DND-41 (cell line): ENCODE data around the gene ZNF160.

Source experiments
- ATAC-seq: fragments of 200-7000 bp; cut with Tn5 transposase; 3 replicates; pipeline ENCODE4 v1.9.1; 2021; ENCODE audit warnings: low read depth; ENCODE audit not compliant: insufficient read depth
- DNase-seq: peaks from one replicate; pipeline ENCODE4 v3.0.0-alpha.2; 2020
- H2AFZ ChIP-seq: 2 replicates; pipeline ENCODE4 v1.6.0; 2012; ENCODE audit warnings: low read depth, low read length
- H3K27ac ChIP-seq: 2 replicates; pipeline ENCODE4 v1.5.1; 2012; ENCODE audit warnings: low read length, inconsistent platforms
- H3K27me3 ChIP-seq: fragments of 200-600 bp; sonication (generic); 2 replicates; pipeline ENCODE4 v1.6.0; 2012; ENCODE audit warnings: low read length, mild to moderate bottlenecking, inconsistent platforms; ENCODE audit not compliant: insufficient read depth, poor library complexity
- H3K36me3 ChIP-seq: 2 replicates; pipeline ENCODE4 v1.5.1; 2012; ENCODE audit warnings: low read length, inconsistent platforms; ENCODE audit not compliant: insufficient read depth
- H3K4me1 ChIP-seq: 2 replicates; pipeline ENCODE4 v1.5.1; 2012; ENCODE audit warnings: mild to moderate bottlenecking, low read length; ENCODE audit not compliant: insufficient read depth
- H3K4me2 ChIP-seq: 2 replicates; pipeline ENCODE4 v1.6.0; 2012; ENCODE audit warnings: mild to moderate bottlenecking, moderate library complexity, low read length, inconsistent platforms; ENCODE audit not compliant: insufficient read depth
- H3K4me3 ChIP-seq, 2 experiments: fragments of 200-600 bp in 1 of 2; shearing (Covaris generic) in 1 of 2; 2 replicates each; pipeline ENCODE4 v1.5.1; 2012 to 2016; ENCODE audit warnings: inconsistent platforms in 2 of 2, low read length in 2 of 2, mild to moderate bottlenecking in 2 of 2, low read depth in 1 of 2, moderate library complexity in 1 of 2
- H3K79me2 ChIP-seq: 2 replicates; pipeline ENCODE4 v1.6.0; 2012; ENCODE audit warnings: low read length, inconsistent platforms; ENCODE audit not compliant: insufficient read depth
- H3K9ac ChIP-seq: 2 replicates; pipeline ENCODE4 v1.6.0; 2012; ENCODE audit warnings: low read depth, mild to moderate bottlenecking, inconsistent platforms, low read length, moderate library complexity
- H3K9me3 ChIP-seq: 2 replicates; pipeline ENCODE4 v1.5.1; 2012; ENCODE audit warnings: low read length, moderate library complexity, mild to moderate bottlenecking, inconsistent platforms; ENCODE audit not compliant: insufficient read depth, severe bottlenecking
- H4K20me1 ChIP-seq: 2 replicates; pipeline ENCODE4 v1.6.0; 2012; ENCODE audit warnings: low read length; ENCODE audit not compliant: insufficient read depth
- CTCF ChIP-seq: IDR thresholded peaks from 2 replicates; pipeline ENCODE4 v1.5.1; 2012; ENCODE audit warnings: borderline replicate concordance, low read length, moderate library complexity, mild to moderate bottlenecking; ENCODE audit not compliant: poor library complexity, severe bottlenecking; ENCODE audit errors: extremely low read depth
- EZH2 ChIP-seq: IDR thresholded peaks from 3 replicates; pipeline ENCODE4 v1.6.1; 2012; ENCODE audit warnings: borderline replicate concordance, low read depth, mild to moderate bottlenecking, moderate library complexity, low read length, inconsistent platforms; ENCODE audit not compliant: severe bottlenecking

ZNF160 gene

GRCh38 chr19:53088091-53088490 lies 15.1 kb downstream of the ZNF160 start:
- H3K36me3 ChIP-seq: peaks cover 88% of the 10 kb centered on the region
- H3K9ac ChIP-seq: no peak overlapping the region
- H3K9me3 ChIP-seq: no peaks in the 10 kb centered on the region
- H3K27me3 ChIP-seq: no peaks in the 10 kb centered on the region
- peaks cover 7% of the 10 kb centered on the region; the same call in 1 of the 2 replicates for H4K20me1 ChIP-seq
- ATAC-seq (no peak), DNase-seq (no peak)
- peaks cover 7% of the 10 kb centered on the region for H3K79me2 ChIP-seq
- H3K27ac ChIP-seq: no peak overlapping the region
- no peaks in the 10 kb centered on the region for H3K4me1 ChIP-seq
- H3K4me2 ChIP-seq: no peak overlapping the region
- TF ChIP-seq EZH2 (no peak), CTCF (no peak)
- H3K4me3 ChIP-seq: no peak overlapping the region
- no peak overlapping the region for H2AFZ ChIP-seq

GRCh38 chr19:53086949-53087348 lies 16.3 kb downstream of the ZNF160 start:
- Histone ChIP-seq H3K4me1 (no peaks in the 10 kb centered on the region), H3K9ac (no peak overlapping the region), H3K27me3 (no peaks in the 10 kb centered on the region), H2AFZ (no peak overlapping the region), H3K79me2 (peaks cover under 1% of the 10 kb centered on the region), H3K4me2 (no peak overlapping the region), H4K20me1 (peaks cover 7% of the 10 kb centered on the region; the same call in 1 of the 2 replicates), H3K4me3 (no peak overlapping the region), H3K36me3 (peaks cover 93% of the 10 kb centered on the region), H3K9me3 (no peaks in the 10 kb centered on the region), H3K27ac (no peak overlapping the region)
- ATAC-seq (no peak), DNase-seq (no peak)
- TF ChIP-seq EZH2 (no peak), CTCF (no peak)

- Histone ChIP-seq H3K9ac (no peak overlapping the region), H3K4me2 (no peak overlapping the region), H3K4me3 (no peak overlapping the region), H2AFZ (no peak overlapping the region), H3K79me2 (peaks cover 15% of the 10 kb centered on the region), H4K20me1 (peaks cover 7% of the 10 kb centered on the region; the same call in 1 of the 2 replicates), H3K4me1 (no peaks in the 10 kb centered on the region), H3K27me3 (no peaks in the 10 kb centered on the region), H3K27ac (no peak overlapping the region), H3K9me3 (no peaks in the 10 kb centered on the region), H3K36me3 (peaks cover 87% of the 10 kb centered on the region)
- DNase-seq (no peak), ATAC-seq (no peak)
- no peak for TF ChIP-seq CTCF
- TF ChIP-seq EZH2: no peak
These were observed 17.7 kb downstream of the ZNF160 start for GRCh38 chr19:53085496-53085895.

GRCh38 chr19:53082929-53083328 lies 20.3 kb downstream of the ZNF160 start:
- DNase-seq (no peak), ATAC-seq (no peak)
- Histone ChIP-seq H3K4me2 (no peak overlapping the region), H3K27me3 (no peaks in the 10 kb centered on the region), H3K4me1 (no peaks in the 10 kb centered on the region), H3K9me3 (no peaks in the 10 kb centered on the region), H3K79me2 (peaks cover 30% of the 10 kb centered on the region), H3K27ac (no peak overlapping the region), H3K4me3 (no peak overlapping the region), H3K9ac (no peak overlapping the region), H2AFZ (no peak overlapping the region), H3K36me3 (peaks cover 73% of the 10 kb centered on the region), H4K20me1 (no peaks in the 10 kb centered on the region; the same call in 1 of the 2 replicates)
- TF ChIP-seq CTCF: no peak
- no peak for TF ChIP-seq EZH2
